Glomerular visceral epithelial cell (primary cell): ENCODE results near the gene RAPGEF1.
A peak's percentile ranks its signal among the peaks of the same experiment; 100 is the strongest.
"Not testable (repeated sequence)": the region's sequence is repeated elsewhere in the genome, so short reads cannot be mapped to it uniquely, and the experiment has no call there.

ENCODE experiments used
- DNase-seq: peaks from one replicate; pipeline ENCODE4 v3.0.0-alpha.2; 2016; ENCODE audit errors: extremely low spot score

Gene RAPGEF1

GRCh38 chr9:131727795-131728545, 11.9 kb downstream of the RAPGEF1 start:
- DNase-seq, result no peak

GRCh38 chr9:131727184-131727759, 12.6 kb downstream of the RAPGEF1 start:
- peak; percentile 73 for DNase-seq

- DNase-seq, result no peak
Observed at GRCh38 chr9:131724683-131725082, 15.2 kb downstream of the RAPGEF1 start.

GRCh38 chr9:131723632-131724031, 16.2 kb downstream of the RAPGEF1 start:
- no peak for DNase-seq

- no peak for DNase-seq
Observed at GRCh38 chr9:131722255-131722654, 17.6 kb downstream of the RAPGEF1 start.

GRCh38 chr9:131721076-131721475, 18.8 kb downstream of the RAPGEF1 start:
- peak; percentile 43 for DNase-seq

GRCh38 chr9:131720330-131720729, 19.5 kb downstream of the RAPGEF1 start:
- DNase-seq, result no peak

- no peak for DNase-seq
Observed at GRCh38 chr9:131719262-131719908, 20.5 kb downstream of the RAPGEF1 start.

GRCh38 chr9:131717719-131718460, 22.0 kb downstream of the RAPGEF1 start:
- no peak for DNase-seq

GRCh38 chr9:131715906-131716305, 24.0 kb downstream of the RAPGEF1 start:
- no peak for DNase-seq

- DNase-seq, result no peak
Observed at GRCh38 chr9:131714821-131715220, 25.1 kb downstream of the RAPGEF1 start.

GRCh38 chr9:131714161-131714646, 25.7 kb downstream of the RAPGEF1 start:
- peak; percentile 81 for DNase-seq

GRCh38 chr9:131713016-131713415, 26.9 kb downstream of the RAPGEF1 start:
- DNase-seq, result no peak

GRCh38 chr9:131712151-131712716, 27.6 kb downstream of the RAPGEF1 start:
- no peak for DNase-seq

- no peak for DNase-seq
Observed at GRCh38 chr9:131709771-131710431, 30.0 kb downstream of the RAPGEF1 start.

- not testable (repeated sequence) for DNase-seq
Observed at GRCh38 chr9:131709010-131709770, 30.7 kb downstream of the RAPGEF1 start.

- DNase-seq, result no peak
Observed at GRCh38 chr9:131708226-131709002, 31.5 kb downstream of the RAPGEF1 start.

- DNase-seq, result peak; percentile 20
Observed at GRCh38 chr9:131707733-131708157, 32.1 kb downstream of the RAPGEF1 start.

- DNase-seq, result no peak
Observed at GRCh38 chr9:131707050-131707449, 32.8 kb downstream of the RAPGEF1 start.

- no peak for DNase-seq
Observed at GRCh38 chr9:131706608-131706970, 33.3 kb downstream of the RAPGEF1 start.
